Suprapubic skin (tissue), 4 donors: ENCODE measurements around the gene CNGA3. TPM values are rescaled to one million over a fixed set of nuclear protein-coding genes. Genes with fewer than 3 reads are reported as not detected.
"Not testable (repeated sequence)": the region's sequence is repeated elsewhere in the genome, so short reads cannot be mapped to it uniquely, and the experiment has no call there.

Source experiments
- DNase-seq, 2 donors: peaks; one replicate each; pipeline ENCODE4 v3.0.0-alpha.2; 2019; ENCODE audit warnings: low spot score in 2 of 2
- H3K27ac ChIP-seq: fragments of 200-600 bp; sonication (generic); one replicate; pipeline ENCODE4 v1.5.1; 2019
- H3K27me3 ChIP-seq: fragments of 200-600 bp; sonication (generic); one replicate; pipeline ENCODE4 v1.5.1; 2019
- H3K36me3 ChIP-seq: fragments of 200-600 bp; sonication (generic); one replicate; pipeline ENCODE4 v1.5.1; 2019
- H3K4me1 ChIP-seq: fragments of 200-600 bp; sonication (generic); one replicate; pipeline ENCODE4 v1.5.1; 2019
- H3K4me3 ChIP-seq: fragments of 200-600 bp; sonication (generic); one replicate; pipeline ENCODE4 v1.5.1; 2019; ENCODE audit warnings: mild to moderate bottlenecking
- H3K9me3 ChIP-seq: fragments of 200-600 bp; sonication (generic); one replicate; pipeline ENCODE4 v1.5.1; 2019
- CTCF ChIP-seq, 2 donors: fragments of 200-600 bp in 1 of 2; fragments of 450-650 bp in 1 of 2; sonication (generic) in 1 of 2; IDR thresholded peaks; one replicate each; pipeline ENCODE4 v1.5.1; 2016 to 2019; ENCODE audit warnings: antibody characterized with exemption in 2 of 2, mild to moderate bottlenecking in 1 of 2, moderate library complexity in 1 of 2
- EP300 ChIP-seq: sonication (generic); formaldehyde crosslinking; IDR thresholded peaks from one replicate; pipeline ENCODE4 v1.6.1; 2017; ENCODE audit warnings: antibody characterized with exemption
- POLR2A ChIP-seq, 2 donors: fragments of 450-650 bp; IDR thresholded peaks; one replicate each; pipeline ENCODE4 v1.6.1; 2017; ENCODE audit warnings: antibody characterized with exemption in 2 of 2, mild to moderate bottlenecking in 2 of 2, moderate library complexity in 2 of 2
- POLR2AphosphoS5 ChIP-seq, 3 donors: sonication (generic); formaldehyde crosslinking; IDR thresholded peaks; one replicate each; pipeline ENCODE4 v1.6.1; 2017; ENCODE audit warnings: antibody characterized with exemption in 3 of 3
- WGBS: methylation state at CpG from one replicate; pipeline ENCODE4 v1.1.5; 2018; 5-methylcytosine and 5-hydroxymethylcytosine counted together
- total RNA-seq, 4 donors: library from RNA; depleted of rRNA; stranded (reverse); fragments of >200 nt; gene quantifications; one replicate each; pipeline ENCODE4 v1.1.0, GENCODE V29; 2016

CNGA3 gene
- total RNA-seq, 4 donors from 2014 or later: not detected

GRCh38 chr2:98315957-98316356, 30.3 kb upstream of the CNGA3 start:
- no peaks in the 10 kb centered on the region for H3K9me3 ChIP-seq
- peaks cover 13% of the 10 kb centered on the region for H3K27me3 ChIP-seq
- TF ChIP-seq POLR2AphosphoS5 (IDR thresholded peaks at IDR 0.05) (no peak), CTCF (IDR thresholded peaks at IDR 0.05) (no peak), POLR2A (IDR thresholded peaks at IDR 0.05) (no peak), EP300 (no peak)
- no peak overlapping the region for H3K4me3 ChIP-seq
- WGBS: 91% methylated on average over 2 of the region's 2 CpGs
- no peaks in the 10 kb centered on the region for H3K4me1 ChIP-seq
- H3K36me3 ChIP-seq: no peaks in the 10 kb centered on the region
- H3K27ac ChIP-seq: no peak overlapping the region
- DNase-seq: no peak

GRCh38 chr2:98317214-98317613, 29.0 kb upstream of the CNGA3 start:
- TF ChIP-seq POLR2A (IDR thresholded peaks at IDR 0.05): no peak
- no peak for TF ChIP-seq CTCF (IDR thresholded peaks at IDR 0.05)
- no peak for TF ChIP-seq EP300
- TF ChIP-seq POLR2AphosphoS5 (IDR thresholded peaks at IDR 0.05): no peak

GRCh38 chr2:98320171-98320570, 26.1 kb upstream of the CNGA3 start:
- H3K27me3 ChIP-seq, DNase-seq, H3K36me3 ChIP-seq, H3K9me3 ChIP-seq, H3K4me3 ChIP-seq, H3K27ac ChIP-seq, H3K4me1 ChIP-seq: not testable (repeated sequence)
- WGBS: 95% methylated on average over 3 of the region's 3 CpGs

More at GRCh38 chr2:98317214-98317613, 29.0 kb upstream of the CNGA3 start:
- no peaks in the 10 kb centered on the region for H3K36me3 ChIP-seq
- no peaks in the 10 kb centered on the region for H3K4me1 ChIP-seq
- no peak for DNase-seq
- WGBS: 32% methylated on average over 3 of the region's 3 CpGs
- no peak overlapping the region for H3K4me3 ChIP-seq
- peaks cover under 1% of the 10 kb centered on the region for H3K27me3 ChIP-seq
- no peak overlapping the region for H3K27ac ChIP-seq
- no peaks in the 10 kb centered on the region for H3K9me3 ChIP-seq

GRCh38 chr2:98324181-98324580, 22.1 kb upstream of the CNGA3 start:
- H3K27me3 ChIP-seq: no peaks in the 10 kb centered on the region
- WGBS: 81% methylated on average over 2 of the region's 2 CpGs
- H3K4me3 ChIP-seq: no peak overlapping the region
- DNase-seq: no peak
- TF ChIP-seq POLR2A (IDR thresholded peaks at IDR 0.05): no peak
- no peak for TF ChIP-seq EP300
- no peak for TF ChIP-seq CTCF (IDR thresholded peaks at IDR 0.05)
- TF ChIP-seq POLR2AphosphoS5 (IDR thresholded peaks at IDR 0.05): no peak
- no peaks in the 10 kb centered on the region for H3K9me3 ChIP-seq
- H3K4me1 ChIP-seq: no peaks in the 10 kb centered on the region
- H3K36me3 ChIP-seq: no peaks in the 10 kb centered on the region
- H3K27ac ChIP-seq: no peak overlapping the region

GRCh38 chr2:98327776-98328175, 18.5 kb upstream of the CNGA3 start:
- H3K9me3 ChIP-seq: no peaks in the 10 kb centered on the region
- H3K4me1 ChIP-seq: no peaks in the 10 kb centered on the region
- no peak overlapping the region for H3K4me3 ChIP-seq
- 97% methylated on average over 4 of the region's 4 CpGs for WGBS
- no peak for DNase-seq
- no peak for TF ChIP-seq POLR2A (IDR thresholded peaks at IDR 0.05)
- no peaks in the 10 kb centered on the region for H3K27me3 ChIP-seq
- H3K36me3 ChIP-seq: no peaks in the 10 kb centered on the region
- no peak overlapping the region for H3K27ac ChIP-seq

- H3K27me3 ChIP-seq: no peaks in the 10 kb centered on the region
- WGBS: 85% methylated on average over 4 of the region's 4 CpGs
- no peaks in the 10 kb centered on the region for H3K4me1 ChIP-seq
- DNase-seq: no peak
- TF ChIP-seq POLR2A (IDR thresholded peaks at IDR 0.05) (no peak), EP300 (no peak), POLR2AphosphoS5 (IDR thresholded peaks at IDR 0.05) (no peak), CTCF (IDR thresholded peaks at IDR 0.05) (no peak)
- no peak overlapping the region for H3K4me3 ChIP-seq
- H3K9me3 ChIP-seq: no peaks in the 10 kb centered on the region
- no peak overlapping the region for H3K27ac ChIP-seq
- no peaks in the 10 kb centered on the region for H3K36me3 ChIP-seq
Observed at GRCh38 chr2:98329549-98329948, 16.7 kb upstream of the CNGA3 start.
